IPS-20b (cell line): Measurements from ENCODE around the gene ELMO2.
"Not testable (repeated sequence)": the region's sequence is repeated elsewhere in the genome, so short reads cannot be mapped to it uniquely, and the experiment has no call there.

Experiments used
- H3K27ac ChIP-seq: one replicate; pipeline ENCODE4 v1.5.1; 2013; ENCODE audit warnings: low read length
- H3K27me3 ChIP-seq: 2 replicates; pipeline ENCODE4 v1.6.1; 2013; ENCODE audit warnings: mild to moderate bottlenecking, low read length, inconsistent platforms; ENCODE audit not compliant: insufficient read depth
- H3K36me3 ChIP-seq: 2 replicates; pipeline ENCODE4 v1.6.1; 2013; ENCODE audit warnings: low read depth, mild to moderate bottlenecking, inconsistent platforms, low read length, moderate library complexity; ENCODE audit not compliant: insufficient read depth
- H3K4me1 ChIP-seq: 2 replicates; pipeline ENCODE4 v1.6.1; 2013; ENCODE audit warnings: mild to moderate bottlenecking, control low read depth, inconsistent platforms, low read length, moderate library complexity; ENCODE audit not compliant: insufficient read depth
- H3K4me3 ChIP-seq: 2 replicates; pipeline ENCODE4 v1.5.1; 2013; ENCODE audit warnings: mild to moderate bottlenecking, low read length, inconsistent platforms
- H3K9ac ChIP-seq: 2 replicates; pipeline ENCODE4 v1.6.1; 2013; ENCODE audit warnings: low read depth, mild to moderate bottlenecking, inconsistent platforms, low read length, moderate library complexity
- H3K9me3 ChIP-seq: 2 replicates; pipeline ENCODE4 v1.6.1; 2013; ENCODE audit warnings: mild to moderate bottlenecking, low read depth, low read length, inconsistent platforms; ENCODE audit not compliant: insufficient read depth

The ELMO2 gene

GRCh38 chr20:46401478-46401860 lies 4.9 kb downstream of the ELMO2 start:
- Histone ChIP-seq H3K9ac (peak overlapping the region; percentile 32; the same call in 1 of the 2 replicates), H3K4me3 (no peak overlapping the region), H3K9me3 (no peaks in the 10 kb centered on the region), H3K27ac (no peak overlapping the region), H3K4me1 (peaks cover 20% of the 10 kb centered on the region), H3K36me3 (peaks cover 29% of the 10 kb centered on the region; the same call in 1 of the 2 replicates), H3K27me3 (no peaks in the 10 kb centered on the region)

GRCh38 chr20:46400828-46401477 lies 5.5 kb downstream of the ELMO2 start:
- peak overlapping the region; percentile 32 for H3K9ac ChIP-seq
- H3K4me1 ChIP-seq = peaks cover 20% of the 10 kb centered on the region
- H3K36me3 ChIP-seq = peaks cover 31% of the 10 kb centered on the region
- H3K27me3 ChIP-seq = no peaks in the 10 kb centered on the region
- H3K27ac ChIP-seq = no peak overlapping the region
- H3K9me3 ChIP-seq = no peaks in the 10 kb centered on the region
- H3K4me3 ChIP-seq = 0 out of 2 replicates have a peak overlapping the region, but pooled peaks have one; percentile 16

DNA sequence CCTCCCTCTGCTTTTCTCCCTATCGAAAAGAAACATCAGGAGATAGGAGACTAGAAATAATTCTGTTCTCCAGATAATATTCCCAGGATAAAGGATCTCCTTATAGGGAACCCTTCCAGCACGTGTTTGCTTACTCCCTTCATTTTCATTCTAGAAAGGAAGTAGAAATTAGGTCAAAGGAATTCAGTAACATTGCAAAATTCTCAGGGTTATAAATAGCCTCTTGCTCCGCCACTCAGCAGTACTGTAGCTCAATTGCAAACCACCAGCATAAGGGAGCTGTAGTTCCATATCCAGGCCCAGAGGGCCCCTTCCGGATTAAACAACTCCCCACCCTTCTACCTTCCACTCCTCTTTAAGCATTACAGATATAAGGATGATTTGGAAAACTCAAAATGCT lies 6.2 kb downstream of the ELMO2 start:
- H3K27ac ChIP-seq = no peak overlapping the region
- peaks cover 38% of the 10 kb centered on the region for H3K36me3 ChIP-seq
- H3K9ac ChIP-seq = peak overlapping the region; percentile 32
- no peak overlapping the region for H3K4me3 ChIP-seq
- peaks cover 20% of the 10 kb centered on the region for H3K4me1 ChIP-seq
- H3K9me3 ChIP-seq = no peaks in the 10 kb centered on the region
- no peaks in the 10 kb centered on the region for H3K27me3 ChIP-seq

DNA sequence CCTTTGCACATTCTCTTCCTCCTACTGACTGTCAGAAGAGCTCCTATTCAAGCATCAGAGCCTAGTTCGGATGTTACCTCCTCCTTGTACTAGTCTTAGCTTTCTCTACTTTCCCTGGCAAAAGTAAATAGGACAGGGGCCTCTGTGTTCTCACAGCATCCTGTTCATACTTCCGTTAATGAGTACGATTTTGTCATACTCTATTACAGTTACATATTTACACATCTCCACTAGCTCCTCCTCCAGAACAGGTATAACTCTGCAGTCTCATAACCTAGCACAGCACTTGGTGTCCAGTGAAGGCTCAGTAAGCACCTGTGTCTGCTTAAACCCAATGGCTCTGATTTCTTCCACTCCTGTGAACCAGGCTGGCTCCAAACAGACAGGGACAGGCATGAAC lies 7.0 kb downstream of the ELMO2 start:
- Histone ChIP-seq H3K9ac (no peak overlapping the region), H3K9me3 (no peaks in the 10 kb centered on the region)

DNA sequence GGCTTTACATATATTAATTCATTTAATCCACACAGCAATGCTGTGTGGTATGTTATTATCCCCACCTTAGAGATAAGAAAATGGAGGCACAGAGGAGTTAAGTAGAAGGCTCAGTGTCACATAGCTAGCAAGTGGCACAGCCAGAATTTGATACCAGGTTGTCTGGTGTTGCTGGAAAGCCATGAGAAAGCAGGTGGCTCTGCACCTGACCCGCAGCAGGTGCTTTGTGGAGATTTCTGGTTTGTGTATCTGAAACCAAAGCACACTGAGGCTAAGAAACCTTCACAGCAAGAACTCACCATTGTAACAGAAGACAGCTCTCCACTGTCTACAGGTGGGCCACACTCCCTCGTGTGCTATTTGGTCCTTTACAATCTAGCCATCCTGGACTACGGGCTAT lies 7.5 kb downstream of the ELMO2 start:
- H3K4me3 ChIP-seq = no peak overlapping the region
- H3K27ac ChIP-seq = no peak overlapping the region
- no peak overlapping the region for H3K9ac ChIP-seq
- peaks cover 17% of the 10 kb centered on the region for H3K4me1 ChIP-seq
- no peaks in the 10 kb centered on the region for H3K9me3 ChIP-seq
- peaks cover 50% of the 10 kb centered on the region for H3K36me3 ChIP-seq
- no peaks in the 10 kb centered on the region for H3K27me3 ChIP-seq

More for the DNA sequence above, 7.0 kb downstream of the ELMO2 start:
- Histone ChIP-seq H3K4me1 (peaks cover 17% of the 10 kb centered on the region), H3K36me3 (peaks cover 45% of the 10 kb centered on the region), H3K27ac (no peak overlapping the region), H3K27me3 (no peaks in the 10 kb centered on the region), H3K4me3 (no peak overlapping the region)

GRCh38 chr20:46396052-46396740 lies 10.2 kb downstream of the ELMO2 start:
- Histone ChIP-seq H3K27me3 (no peaks in the 10 kb centered on the region), H3K27ac (no peak overlapping the region), H3K4me1 (peaks cover 12% of the 10 kb centered on the region), H3K4me3 (no peak overlapping the region), H3K9ac (no peak overlapping the region), H3K9me3 (no peaks in the 10 kb centered on the region), H3K36me3 (peaks cover 66% of the 10 kb centered on the region)

DNA sequence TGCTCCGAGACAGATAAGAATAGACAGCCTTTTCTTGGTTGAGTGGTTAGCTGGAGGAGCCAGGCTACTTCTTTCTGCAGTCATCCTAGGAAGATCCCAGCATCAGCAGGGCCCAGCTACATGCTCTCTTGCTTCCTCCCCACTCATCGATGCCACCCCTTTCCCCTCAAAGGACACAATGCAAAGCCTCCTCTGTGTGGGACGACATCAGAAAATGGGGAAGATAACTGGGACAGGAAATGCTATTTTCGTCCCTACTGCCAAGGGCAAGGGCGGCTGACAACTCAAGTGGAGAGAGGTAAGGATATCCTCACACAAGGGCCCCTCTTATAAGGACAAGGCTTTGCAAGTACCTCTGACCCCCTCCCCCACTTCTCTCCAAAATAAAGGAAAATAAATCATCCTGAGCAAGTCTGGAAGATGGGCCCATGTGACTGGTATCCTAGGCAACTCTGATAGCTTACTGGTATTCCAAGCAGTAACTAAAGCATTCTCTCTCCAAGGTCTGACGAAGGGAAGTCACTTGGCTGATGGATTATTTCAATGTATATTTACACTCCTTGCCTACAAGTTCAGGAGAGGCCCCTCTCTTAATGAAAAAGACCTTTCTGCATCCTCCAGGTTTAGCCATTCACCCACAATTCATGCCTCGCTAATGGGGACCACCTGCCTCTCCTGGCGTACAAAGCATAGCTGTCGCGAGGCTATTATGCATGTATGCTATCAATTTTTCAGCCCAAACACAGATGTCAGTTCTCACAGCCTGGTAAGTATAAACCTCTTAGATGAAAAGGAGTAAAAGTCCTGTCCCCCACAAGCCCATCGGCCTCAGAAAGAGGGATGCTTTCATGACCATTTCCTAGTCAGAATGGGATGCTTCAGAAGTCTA lies 11.3 kb downstream of the ELMO2 start:
- peaks cover 76% of the 10 kb centered on the region for H3K36me3 ChIP-seq
- H3K9me3 ChIP-seq = no peaks in the 10 kb centered on the region
- no peak overlapping the region for H3K4me3 ChIP-seq
- H3K9ac ChIP-seq = no peak overlapping the region
- peaks cover under 1% of the 10 kb centered on the region; the same call in 1 of the 2 replicates for H3K4me1 ChIP-seq
- no peak overlapping the region for H3K27ac ChIP-seq
- H3K27me3 ChIP-seq = no peaks in the 10 kb centered on the region

DNA sequence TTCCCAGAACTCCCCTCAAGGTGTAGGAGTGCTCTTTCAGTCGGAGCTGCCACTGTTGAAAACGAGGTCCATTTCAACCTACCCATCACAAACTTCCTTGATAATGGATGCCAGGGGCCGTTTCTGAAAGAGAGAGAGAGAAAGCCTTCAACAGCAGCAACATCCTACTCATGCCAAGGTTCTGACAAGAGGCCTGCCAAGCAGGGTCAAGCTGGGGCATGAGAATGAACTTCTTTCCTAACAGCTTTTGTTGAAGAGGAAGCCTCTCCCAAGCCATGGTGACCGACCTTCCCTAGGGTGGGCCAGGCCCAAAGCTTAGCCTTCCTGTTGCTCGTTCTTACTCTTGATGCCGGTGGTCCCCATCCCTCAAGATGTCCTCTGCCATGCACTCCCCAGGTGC lies 12.4 kb downstream of the ELMO2 start:
- Histone ChIP-seq H3K4me3 (no peak overlapping the region), H3K27ac (no peak overlapping the region), H3K27me3 (no peaks in the 10 kb centered on the region), H3K9ac (no peak overlapping the region), H3K36me3 (peaks cover 81% of the 10 kb centered on the region), H3K4me1 (no peaks in the 10 kb centered on the region), H3K9me3 (no peaks in the 10 kb centered on the region)

GRCh38 chr20:46388937-46389336 lies 17.5 kb downstream of the ELMO2 start:
- no peaks in the 10 kb centered on the region for H3K4me1 ChIP-seq
- H3K9ac ChIP-seq = no peak overlapping the region
- H3K27me3 ChIP-seq = no peaks in the 10 kb centered on the region
- no peak overlapping the region for H3K27ac ChIP-seq
- H3K4me3 ChIP-seq = no peak overlapping the region
- H3K36me3 ChIP-seq = peaks cover 93% of the 10 kb centered on the region
- no peaks in the 10 kb centered on the region for H3K9me3 ChIP-seq

DNA sequence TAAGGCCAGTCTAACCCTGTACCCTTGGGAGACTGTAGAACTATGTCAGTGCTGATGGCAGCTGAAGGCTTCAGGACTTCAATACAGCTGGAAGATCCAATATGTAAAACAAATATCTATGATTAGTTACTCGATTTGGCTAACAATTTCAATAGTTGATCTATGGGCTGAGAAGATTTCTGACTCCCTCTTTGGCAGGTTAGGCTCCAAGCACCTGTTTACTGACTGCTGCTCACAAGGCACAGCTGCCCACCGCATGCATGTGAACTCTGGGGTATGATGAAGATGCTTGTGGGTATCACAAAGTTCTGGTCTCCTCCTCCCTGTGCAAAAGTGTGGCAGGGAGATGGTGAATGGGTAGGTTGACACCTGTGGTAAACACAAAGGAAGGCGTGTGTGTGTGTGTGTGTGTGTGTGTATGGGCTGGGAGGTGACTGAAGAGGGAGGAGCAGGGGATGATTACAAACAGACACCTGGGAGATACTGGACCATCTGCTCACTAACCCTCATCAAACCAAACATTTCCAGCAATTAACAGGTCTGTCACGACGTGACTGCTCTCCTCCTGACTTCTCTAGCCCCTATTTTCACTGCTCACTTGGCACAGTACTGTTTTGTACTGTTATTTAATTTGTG lies 18.1 kb downstream of the ELMO2 start:
- H3K4me1 ChIP-seq = no peaks in the 10 kb centered on the region
- H3K27ac ChIP-seq = no peak overlapping the region
- peaks cover 93% of the 10 kb centered on the region for H3K36me3 ChIP-seq
- H3K9ac ChIP-seq = no peak overlapping the region
- no peaks in the 10 kb centered on the region for H3K27me3 ChIP-seq
- H3K9me3 ChIP-seq = no peaks in the 10 kb centered on the region
- no peak overlapping the region for H3K4me3 ChIP-seq

- not testable (repeated sequence) for H3K4me3 ChIP-seq, H3K4me1 ChIP-seq, H3K27me3 ChIP-seq, H3K9me3 ChIP-seq, H3K9ac ChIP-seq, H3K27ac ChIP-seq
- peaks cover 93% of the 10 kb centered on the region for H3K36me3 ChIP-seq
Observed at GRCh38 chr20:46387054-46387453, 19.4 kb downstream of the ELMO2 start.
